ENCODE data around the gene SFSWAP.

- TF ChIP-seq EZH2 (IDR thresholded peaks at IDR 0.05; ENCODE audit: borderline replicate concordance, insufficient read depth, low read length, poor library complexity, severe bottlenecking) = no peak
- no peak for TF ChIP-seq CTCF (IDR thresholded peaks at IDR 0.05; ENCODE audit: poor library complexity, severe bottlenecking)
- TF ChIP-seq EP300 (conservative IDR thresholded peaks at IDR 0.05; ENCODE audit: poor library complexity, severe bottlenecking) = no peak
Observed at GRCh38 chr12:131682510-131682895, 28.4 kb upstream of the SFSWAP start.

Measured in neural cell (in vitro differentiated cells).